GM21737 (cell line): ENCODE measurements around the gene FAM83E.
"Not testable (repeated sequence)": the region's sequence is repeated elsewhere in the genome, so short reads cannot be mapped to it uniquely, and the experiment has no call there.

ENCODE experiments used
- ATAC-seq: cut with Tn5 transposase; IDR thresholded peaks from one replicate; pipeline ENCODE4 v1.9.1; 2021; ENCODE audit warnings: mild to moderate bottlenecking, moderate library complexity; ENCODE audit not compliant: unreplicated experiment

The FAM83E gene

DNA sequence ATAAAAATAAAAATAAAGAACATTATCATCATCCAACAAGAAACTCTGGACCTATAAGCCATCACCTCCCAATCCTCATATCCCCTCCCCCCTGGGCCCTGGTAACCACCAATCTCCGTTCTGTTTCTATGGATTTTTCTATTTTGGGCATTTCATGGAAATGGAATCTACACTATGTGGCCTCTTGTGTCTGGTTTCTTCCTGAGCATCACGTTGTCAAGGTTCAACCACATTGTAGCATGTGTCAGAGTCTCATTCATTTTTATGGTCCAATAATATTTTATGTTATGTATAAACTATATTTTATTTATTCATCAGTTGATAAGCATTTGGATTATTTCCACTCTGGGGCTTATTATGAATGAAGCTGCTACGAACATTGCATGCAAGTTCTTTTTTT lies 36.0 kb downstream of the FAM83E start:
- ATAC-seq, result no peak

DNA sequence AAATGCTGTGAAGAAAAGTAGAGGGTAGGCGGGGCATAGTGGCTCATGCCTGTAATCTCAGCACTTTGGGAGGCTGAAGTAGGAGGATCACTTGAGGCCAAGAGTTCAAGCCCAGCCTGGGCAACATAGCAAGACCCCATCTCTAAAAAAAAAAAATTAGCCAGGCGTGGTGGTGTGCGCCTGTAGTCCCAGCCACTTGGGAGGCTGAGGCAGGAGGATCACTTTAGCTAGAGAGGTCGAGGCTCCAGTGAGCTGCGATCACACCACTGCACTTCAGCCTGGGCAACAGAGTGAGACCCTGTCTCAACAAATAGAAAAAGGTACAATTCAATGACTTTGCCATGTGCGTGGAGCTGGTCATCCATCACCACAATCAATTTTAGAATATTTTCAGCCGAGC lies 37.0 kb downstream of the FAM83E start:
- not testable (repeated sequence) for ATAC-seq

DNA sequence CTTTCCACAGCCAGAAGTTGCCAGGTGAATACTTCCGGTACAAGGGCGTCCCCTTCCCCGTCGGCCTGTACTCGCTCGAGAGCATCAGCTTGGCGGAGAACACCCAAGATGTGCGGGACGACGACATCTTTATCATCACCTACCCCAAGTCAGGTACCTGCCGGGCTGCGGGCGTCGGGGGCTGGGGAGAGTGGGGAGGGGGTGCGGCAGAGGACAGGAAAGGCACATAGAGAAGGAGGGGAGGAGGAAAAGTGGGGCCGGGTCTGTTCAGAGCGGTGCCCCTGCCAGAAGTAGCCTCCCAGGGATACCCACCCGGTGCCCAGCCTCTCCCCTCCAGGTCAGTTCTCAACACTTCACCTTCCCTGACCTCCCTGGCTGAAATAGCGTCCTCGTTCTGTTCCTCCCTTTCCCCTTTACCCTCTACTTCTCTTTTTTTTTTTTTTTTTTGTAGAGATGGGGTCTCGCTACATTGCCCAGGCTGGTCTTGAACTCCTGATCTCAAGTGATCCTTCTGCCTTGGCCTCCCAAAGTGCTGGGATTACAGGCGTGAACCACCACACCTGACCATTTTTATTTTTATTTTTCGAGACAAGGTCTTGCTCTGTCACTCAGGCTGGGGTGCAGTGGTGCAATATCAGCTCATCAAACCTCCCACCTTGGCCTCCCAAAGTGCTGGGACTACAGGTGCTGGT lies 38.8 kb downstream of the FAM83E start:
- ATAC-seq, result no peak

DNA sequence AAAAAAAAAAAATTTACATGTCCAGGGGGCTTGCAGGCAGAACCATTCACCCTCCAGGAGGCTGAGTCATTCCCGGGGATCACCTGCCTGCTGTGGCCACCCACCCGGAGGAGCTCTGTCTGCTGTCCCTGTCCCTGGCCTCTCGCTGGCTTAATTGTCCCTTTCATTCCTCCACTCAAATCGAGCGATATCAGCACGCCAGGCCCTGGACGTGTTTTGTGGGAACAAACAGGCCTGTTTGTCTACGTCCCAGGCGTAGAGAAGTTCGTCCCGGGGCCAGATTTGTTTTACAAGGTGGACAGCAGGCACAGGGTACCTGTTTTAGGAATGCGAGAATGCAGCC lies 41.7 kb downstream of the FAM83E start:
- no peak for ATAC-seq

DNA sequence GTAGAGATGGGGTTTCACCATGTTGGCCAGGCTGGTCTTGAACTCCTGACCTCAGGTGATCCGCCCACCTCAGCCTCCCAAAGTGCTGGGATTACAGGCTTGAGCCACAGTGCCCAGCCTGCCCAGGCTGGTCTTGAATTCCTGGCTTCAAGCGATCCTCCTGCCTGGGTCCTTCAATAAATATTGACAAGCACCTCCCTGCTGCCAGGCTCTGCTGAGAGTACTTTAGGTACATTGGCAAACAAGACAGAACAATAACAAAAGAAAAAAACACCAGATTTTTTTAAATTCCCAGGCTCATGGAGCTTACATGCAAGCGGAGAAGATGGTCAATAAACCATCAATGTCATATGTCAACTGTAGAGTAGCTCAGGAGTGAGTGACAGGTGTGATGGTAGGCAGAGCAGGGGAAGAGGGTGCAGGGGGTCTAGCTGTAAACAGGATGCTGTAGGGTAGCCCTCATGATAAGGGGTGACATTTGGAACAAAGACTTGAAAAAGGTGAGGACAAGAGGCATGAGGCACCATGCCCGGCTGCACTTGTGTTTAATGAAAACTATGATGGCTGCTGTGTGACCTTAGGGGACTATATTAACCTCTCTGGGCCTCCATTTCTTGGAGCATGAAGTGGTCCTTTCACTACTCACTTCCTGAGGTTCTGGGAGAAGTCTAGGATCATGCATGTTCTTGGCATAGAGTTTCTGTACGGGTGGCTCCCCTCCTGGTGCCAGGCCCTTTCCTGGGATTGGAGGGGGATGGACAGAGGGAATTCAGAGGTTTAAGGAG lies 43.3 kb downstream of the FAM83E start:
- ATAC-seq, result no peak

DNA sequence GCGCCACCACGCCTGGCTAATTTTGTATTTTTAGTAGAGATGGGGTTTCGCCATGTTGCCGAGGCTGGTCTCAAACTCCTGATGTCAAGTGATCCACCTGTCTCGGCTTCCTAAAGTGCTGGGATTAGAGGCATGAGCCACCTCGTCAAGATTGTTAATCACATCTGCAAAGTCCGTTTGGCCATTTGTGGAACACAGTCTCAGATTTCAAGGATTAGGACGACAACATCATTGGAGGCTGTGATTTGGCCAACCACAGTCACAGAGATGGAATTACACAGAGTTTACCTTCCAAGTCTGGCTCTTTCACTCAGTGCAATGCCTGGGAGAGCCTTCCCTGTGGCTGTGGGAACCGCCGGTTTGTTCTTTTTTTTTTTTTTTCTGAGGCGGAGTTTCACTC lies 45.1 kb downstream of the FAM83E start:
- ATAC-seq, result no peak

DNA sequence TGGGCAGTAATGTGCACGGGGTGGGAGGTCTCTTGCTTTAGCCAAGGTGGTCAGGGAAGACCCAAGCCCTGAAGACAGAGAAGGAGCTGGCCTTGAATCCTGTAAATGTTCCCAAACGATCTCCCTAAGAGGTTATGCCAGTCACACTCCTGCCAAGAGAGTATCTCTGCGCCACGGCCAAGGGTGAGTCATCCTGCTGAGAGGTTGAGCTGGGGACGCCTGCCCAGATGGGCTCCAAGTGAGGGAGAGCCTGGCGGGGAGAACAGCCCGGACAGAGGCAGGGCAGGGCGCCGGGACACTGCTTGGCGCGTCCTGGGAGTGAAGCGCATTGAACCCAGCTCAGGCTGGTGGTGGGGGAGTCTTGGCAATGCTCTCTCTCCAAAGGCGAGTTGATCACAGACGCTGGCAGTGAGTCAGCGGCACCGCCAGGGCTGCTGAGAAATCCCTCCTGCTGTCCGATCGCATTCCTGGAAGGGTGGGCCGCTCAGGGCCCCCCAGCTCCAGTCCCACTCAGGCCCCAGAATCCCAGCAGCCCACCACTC lies 46.5 kb downstream of the FAM83E start:
- no peak for ATAC-seq

DNA sequence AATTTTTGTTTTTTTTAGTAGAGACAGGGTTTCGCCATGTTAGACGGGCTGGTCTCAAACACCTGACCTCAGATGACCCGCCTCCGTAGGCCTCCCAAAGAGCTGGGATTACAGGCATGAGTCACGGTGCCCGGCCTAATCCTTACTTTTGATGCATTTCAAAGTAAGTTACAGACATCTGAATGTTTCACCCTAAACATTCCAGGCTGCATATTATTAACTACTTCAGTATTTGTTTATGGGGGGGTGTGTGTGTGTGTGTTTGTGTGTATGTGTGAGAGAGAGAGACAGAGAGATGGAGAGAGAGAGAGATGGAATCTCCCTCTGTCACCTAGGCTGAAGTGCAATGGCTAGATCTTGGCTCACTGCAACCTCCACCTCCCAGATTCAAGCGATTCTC lies 49.8 kb downstream of the FAM83E start:
- no peak for ATAC-seq
